ENCODE measurements around the gene HS6ST1.

- TF ChIP-seq EZH2 (IDR thresholded peaks at IDR 0.05): no peak
- TF ChIP-seq CTCF (IDR thresholded peaks at IDR 0.05): no peak
Measured at GRCh38 chr2:128291161-128291843, 27.4 kb downstream of the HS6ST1 start.

Data from neural progenitor cell (in vitro differentiated cells).